Raji (cell line): ENCODE measurements around the gene TMEM14A.

ENCODE experiments used
- POLR2A ChIP-seq: IDR thresholded peaks from 2 replicates; pipeline ENCODE4 v1.6.1; 2011; ENCODE audit warnings: low read depth, low read length, control low read depth; ENCODE audit not compliant: insufficient read depth

Gene TMEM14A

GRCh38 chr6:52647199-52647598 is 23.7 kb upstream of the TMEM14A start:
- no peak for TF ChIP-seq POLR2A

- TF ChIP-seq POLR2A: no peak
These were observed 21.3 kb upstream of the TMEM14A start for GRCh38 chr6:52649536-52650160.

- no peak for TF ChIP-seq POLR2A
These were observed 20.0 kb upstream of the TMEM14A start for GRCh38 chr6:52650941-52651340.

- no peak for TF ChIP-seq POLR2A
These were observed 17.8 kb upstream of the TMEM14A start for GRCh38 chr6:52653151-52653550.

- TF ChIP-seq POLR2A: no peak
These were observed 16.9 kb upstream of the TMEM14A start for GRCh38 chr6:52654007-52654406.

- no peak for TF ChIP-seq POLR2A
These were observed 16.3 kb upstream of the TMEM14A start for GRCh38 chr6:52654592-52654991.

GRCh38 chr6:52657870-52658269 is 13.0 kb upstream of the TMEM14A start:
- no peak for TF ChIP-seq POLR2A

GRCh38 chr6:52661551-52661950 is 9.4 kb upstream of the TMEM14A start:
- no peak for TF ChIP-seq POLR2A

GRCh38 chr6:52662031-52662430 is 8.9 kb upstream of the TMEM14A start:
- TF ChIP-seq POLR2A: no peak

GRCh38 chr6:52663120-52663935 is 7.6 kb upstream of the TMEM14A start:
- no peak for TF ChIP-seq POLR2A

GRCh38 chr6:52663936-52664185 is 7.1 kb upstream of the TMEM14A start:
- no peak for TF ChIP-seq POLR2A

GRCh38 chr6:52664186-52664990 is 6.5 kb upstream of the TMEM14A start:
- no peak for TF ChIP-seq POLR2A

GRCh38 chr6:52664991-52665686 is 5.8 kb upstream of the TMEM14A start:
- TF ChIP-seq POLR2A: no peak

- no peak for TF ChIP-seq POLR2A
These were observed 4.8 kb upstream of the TMEM14A start for GRCh38 chr6:52666071-52666470.

GRCh38 chr6:52666523-52666922 is 4.4 kb upstream of the TMEM14A start:
- TF ChIP-seq POLR2A: no peak
